HEK293 (cell line): ENCODE results near the gene RPS18.

Source experiments
- PRDM1 ChIP-seq: fragments of 450-650 bp; formaldehyde crosslinking; IDR thresholded peaks from 2 replicates; pipeline ENCODE4; 2016; ENCODE audit warnings: missing biosample characterization, missing genetic modification characterization
- YY1 ChIP-seq: fragments of 450-650 bp; formaldehyde crosslinking; IDR thresholded peaks from 2 replicates; pipeline ENCODE4 v1.5.1; 2018; ENCODE audit warnings: missing biosample characterization, missing genetic modification characterization
- ZNF23 ChIP-seq: fragments of 450-650 bp; formaldehyde crosslinking; IDR thresholded peaks from 2 replicates; pipeline ENCODE4 v1.5.1; 2016; ENCODE audit warnings: missing biosample characterization, missing genetic modification characterization, borderline replicate concordance
- ZNF24 ChIP-seq: fragments of 450-650 bp; formaldehyde crosslinking; IDR thresholded peaks from 2 replicates; pipeline ENCODE4 v1.5.1; 2016; ENCODE audit warnings: missing biosample characterization, missing genetic modification characterization
- ZNF302 ChIP-seq: fragments of 450-650 bp; formaldehyde crosslinking; IDR thresholded peaks from 2 replicates; pipeline ENCODE4 v1.5.1; 2016; ENCODE audit warnings: missing biosample characterization, missing genetic modification characterization, low read depth
- ZNF394 ChIP-seq: fragments of 450-650 bp; formaldehyde crosslinking; IDR thresholded peaks from 2 replicates; pipeline ENCODE4 v1.5.1; 2016; ENCODE audit warnings: missing biosample characterization, missing genetic modification characterization, mild to moderate bottlenecking, moderate library complexity, borderline replicate concordance
- ZNF501 ChIP-seq: fragments of 450-650 bp; formaldehyde crosslinking; IDR thresholded peaks from 2 replicates; pipeline ENCODE4 v1.5.1; 2016; ENCODE audit warnings: missing biosample characterization, missing genetic modification characterization
- TF ChIP-seq, protein P1 (sequence below): fragments of 450-650 bp; formaldehyde crosslinking; IDR thresholded peaks from 2 replicates; pipeline ENCODE4 v1.5.1; 2016; ENCODE audit warnings: missing biosample characterization, missing genetic modification characterization, borderline replicate concordance
- TF ChIP-seq, protein P2 (sequence below): fragments of 450-650 bp; formaldehyde crosslinking; IDR thresholded peaks from 2 replicates; pipeline ENCODE4 v1.5.1; 2016; ENCODE audit warnings: missing biosample characterization, missing genetic modification characterization
- TF ChIP-seq, protein P3 (sequence below): fragments of 450-650 bp; formaldehyde crosslinking; IDR thresholded peaks from 2 replicates; pipeline ENCODE4 v1.5.1; 2016; ENCODE audit warnings: missing biosample characterization, missing genetic modification characterization
- TF ChIP-seq, protein P4 (sequence below): fragments of 450-650 bp; formaldehyde crosslinking; IDR thresholded peaks from 2 replicates; pipeline ENCODE4 v1.5.1; 2016; ENCODE audit warnings: missing biosample characterization, missing genetic modification characterization
- TF ChIP-seq, protein P5 (sequence below): fragments of 450-650 bp; formaldehyde crosslinking; IDR thresholded peaks from 2 replicates; pipeline ENCODE4 v1.5.1; 2016; ENCODE audit warnings: missing biosample characterization, missing genetic modification characterization

DNA sequence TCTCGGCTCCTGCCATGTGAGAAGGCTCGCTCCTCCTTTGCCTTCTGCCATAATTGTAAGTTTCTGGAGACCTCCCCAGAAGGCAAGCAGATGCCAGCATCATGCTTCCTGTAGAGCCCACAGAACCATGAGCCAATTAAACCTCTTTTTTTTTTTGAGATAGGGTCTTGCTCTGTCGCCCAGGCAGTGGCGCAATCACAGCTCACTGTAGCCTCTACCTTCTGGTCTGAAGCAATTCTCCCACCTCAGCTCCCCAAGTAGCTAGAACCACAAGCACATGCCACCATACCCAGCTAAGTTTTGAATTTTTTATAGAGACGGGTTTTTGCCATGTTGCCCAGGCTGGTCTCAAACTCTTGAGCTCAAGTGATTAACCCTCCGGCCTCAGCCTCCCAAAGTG, 35.0 kb upstream of the RPS18 start:
- TF ChIP-seq, protein P1, sequence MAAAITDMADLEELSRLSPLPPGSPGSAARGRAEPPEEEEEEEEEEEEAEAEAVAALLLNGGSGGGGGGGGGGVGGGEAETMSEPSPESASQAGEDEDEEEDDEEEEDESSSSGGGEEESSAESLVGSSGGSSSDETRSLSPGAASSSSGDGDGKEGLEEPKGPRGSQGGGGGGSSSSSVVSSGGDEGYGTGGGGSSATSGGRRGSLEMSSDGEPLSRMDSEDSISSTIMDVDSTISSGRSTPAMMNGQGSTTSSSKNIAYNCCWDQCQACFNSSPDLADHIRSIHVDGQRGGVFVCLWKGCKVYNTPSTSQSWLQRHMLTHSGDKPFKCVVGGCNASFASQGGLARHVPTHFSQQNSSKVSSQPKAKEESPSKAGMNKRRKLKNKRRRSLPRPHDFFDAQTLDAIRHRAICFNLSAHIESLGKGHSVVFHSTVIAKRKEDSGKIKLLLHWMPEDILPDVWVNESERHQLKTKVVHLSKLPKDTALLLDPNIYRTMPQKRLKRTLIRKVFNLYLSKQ (tag by site-specific recombination) = no peak
- TF ChIP-seq YY1 (tag by site-specific recombination) = no peak
- no peak for TF ChIP-seq ZNF23 (tag by site-specific recombination)
- TF ChIP-seq ZNF501 = no peak
- TF ChIP-seq, protein P2, sequence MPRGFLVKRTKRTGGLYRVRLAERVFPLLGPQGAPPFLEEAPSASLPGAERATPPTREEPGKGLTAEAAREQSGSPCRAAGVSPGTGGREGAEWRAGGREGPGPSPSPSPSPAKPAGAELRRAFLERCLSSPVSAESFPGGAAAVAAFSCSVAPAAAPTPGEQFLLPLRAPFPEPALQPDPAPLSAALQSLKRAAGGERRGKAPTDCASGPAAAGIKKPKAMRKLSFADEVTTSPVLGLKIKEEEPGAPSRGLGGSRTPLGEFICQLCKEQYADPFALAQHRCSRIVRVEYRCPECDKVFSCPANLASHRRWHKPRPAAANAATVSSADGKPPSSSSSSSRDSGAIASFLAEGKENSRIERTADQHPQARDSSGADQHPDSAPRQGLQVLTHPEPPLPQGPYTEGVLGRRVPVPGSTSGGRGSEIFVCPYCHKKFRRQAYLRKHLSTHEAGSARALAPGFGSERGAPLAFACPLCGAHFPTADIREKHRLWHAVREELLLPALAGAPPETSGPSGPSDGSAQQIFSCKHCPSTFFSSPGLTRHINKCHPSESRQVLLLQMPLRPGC (tag by site-specific recombination) = no peak
- TF ChIP-seq, protein P3, sequence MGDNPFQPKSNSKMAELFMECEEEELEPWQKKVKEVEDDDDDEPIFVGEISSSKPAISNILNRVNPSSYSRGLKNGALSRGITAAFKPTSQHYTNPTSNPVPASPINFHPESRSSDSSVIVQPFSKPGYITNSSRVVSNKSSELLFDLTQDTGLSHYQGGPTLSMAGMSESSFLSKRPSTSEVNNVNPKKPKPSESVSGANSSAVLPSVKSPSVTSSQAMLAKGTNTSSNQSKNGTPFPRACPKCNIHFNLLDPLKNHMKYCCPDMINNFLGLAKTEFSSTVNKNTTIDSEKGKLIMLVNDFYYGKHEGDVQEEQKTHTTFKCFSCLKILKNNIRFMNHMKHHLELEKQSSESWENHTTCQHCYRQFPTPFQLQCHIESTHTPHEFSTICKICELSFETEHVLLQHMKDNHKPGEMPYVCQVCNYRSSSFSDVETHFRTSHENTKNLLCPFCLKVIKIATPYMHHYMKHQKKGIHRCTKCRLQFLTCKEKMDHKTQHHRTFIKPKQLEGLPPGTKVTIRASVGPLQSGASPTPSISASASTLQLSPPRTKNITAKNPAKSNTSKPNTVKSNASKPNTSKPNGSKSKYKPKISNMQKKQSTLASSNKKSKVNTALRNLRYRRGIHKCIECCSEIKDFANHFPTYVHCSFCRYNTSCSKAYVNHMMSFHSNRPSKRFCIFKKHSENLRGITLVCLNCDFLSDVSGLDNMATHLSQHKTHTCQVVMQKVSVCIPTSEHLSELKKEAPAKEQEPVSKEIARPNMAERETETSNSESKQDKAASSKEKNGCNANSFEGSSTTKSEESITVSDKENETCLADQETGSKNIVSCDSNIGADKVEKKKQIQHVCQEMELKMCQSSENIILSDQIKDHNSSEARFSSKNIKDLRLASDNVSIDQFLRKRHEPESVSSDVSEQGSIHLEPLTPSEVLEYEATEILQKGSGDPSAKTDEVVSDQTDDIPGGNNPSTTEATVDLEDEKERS (tag by site-specific recombination) = no peak
- TF ChIP-seq, protein P4, sequence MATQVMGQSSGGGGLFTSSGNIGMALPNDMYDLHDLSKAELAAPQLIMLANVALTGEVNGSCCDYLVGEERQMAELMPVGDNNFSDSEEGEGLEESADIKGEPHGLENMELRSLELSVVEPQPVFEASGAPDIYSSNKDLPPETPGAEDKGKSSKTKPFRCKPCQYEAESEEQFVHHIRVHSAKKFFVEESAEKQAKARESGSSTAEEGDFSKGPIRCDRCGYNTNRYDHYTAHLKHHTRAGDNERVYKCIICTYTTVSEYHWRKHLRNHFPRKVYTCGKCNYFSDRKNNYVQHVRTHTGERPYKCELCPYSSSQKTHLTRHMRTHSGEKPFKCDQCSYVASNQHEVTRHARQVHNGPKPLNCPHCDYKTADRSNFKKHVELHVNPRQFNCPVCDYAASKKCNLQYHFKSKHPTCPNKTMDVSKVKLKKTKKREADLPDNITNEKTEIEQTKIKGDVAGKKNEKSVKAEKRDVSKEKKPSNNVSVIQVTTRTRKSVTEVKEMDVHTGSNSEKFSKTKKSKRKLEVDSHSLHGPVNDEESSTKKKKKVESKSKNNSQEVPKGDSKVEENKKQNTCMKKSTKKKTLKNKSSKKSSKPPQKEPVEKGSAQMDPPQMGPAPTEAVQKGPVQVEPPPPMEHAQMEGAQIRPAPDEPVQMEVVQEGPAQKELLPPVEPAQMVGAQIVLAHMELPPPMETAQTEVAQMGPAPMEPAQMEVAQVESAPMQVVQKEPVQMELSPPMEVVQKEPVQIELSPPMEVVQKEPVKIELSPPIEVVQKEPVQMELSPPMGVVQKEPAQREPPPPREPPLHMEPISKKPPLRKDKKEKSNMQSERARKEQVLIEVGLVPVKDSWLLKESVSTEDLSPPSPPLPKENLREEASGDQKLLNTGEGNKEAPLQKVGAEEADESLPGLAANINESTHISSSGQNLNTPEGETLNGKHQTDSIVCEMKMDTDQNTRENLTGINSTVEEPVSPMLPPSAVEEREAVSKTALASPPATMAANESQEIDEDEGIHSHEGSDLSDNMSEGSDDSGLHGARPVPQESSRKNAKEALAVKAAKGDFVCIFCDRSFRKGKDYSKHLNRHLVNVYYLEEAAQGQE (tag by site-specific recombination) = no peak
- no peak for TF ChIP-seq ZNF302 (tag by site-specific recombination)
- no peak for TF ChIP-seq ZNF24 (tag by site-specific recombination)
- TF ChIP-seq ZNF394 (tag by site-specific recombination) = no peak
- TF ChIP-seq, protein P5, sequence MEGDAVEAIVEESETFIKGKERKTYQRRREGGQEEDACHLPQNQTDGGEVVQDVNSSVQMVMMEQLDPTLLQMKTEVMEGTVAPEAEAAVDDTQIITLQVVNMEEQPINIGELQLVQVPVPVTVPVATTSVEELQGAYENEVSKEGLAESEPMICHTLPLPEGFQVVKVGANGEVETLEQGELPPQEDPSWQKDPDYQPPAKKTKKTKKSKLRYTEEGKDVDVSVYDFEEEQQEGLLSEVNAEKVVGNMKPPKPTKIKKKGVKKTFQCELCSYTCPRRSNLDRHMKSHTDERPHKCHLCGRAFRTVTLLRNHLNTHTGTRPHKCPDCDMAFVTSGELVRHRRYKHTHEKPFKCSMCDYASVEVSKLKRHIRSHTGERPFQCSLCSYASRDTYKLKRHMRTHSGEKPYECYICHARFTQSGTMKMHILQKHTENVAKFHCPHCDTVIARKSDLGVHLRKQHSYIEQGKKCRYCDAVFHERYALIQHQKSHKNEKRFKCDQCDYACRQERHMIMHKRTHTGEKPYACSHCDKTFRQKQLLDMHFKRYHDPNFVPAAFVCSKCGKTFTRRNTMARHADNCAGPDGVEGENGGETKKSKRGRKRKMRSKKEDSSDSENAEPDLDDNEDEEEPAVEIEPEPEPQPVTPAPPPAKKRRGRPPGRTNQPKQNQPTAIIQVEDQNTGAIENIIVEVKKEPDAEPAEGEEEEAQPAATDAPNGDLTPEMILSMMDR (tag by site-specific recombination) = no peak
- no peak for TF ChIP-seq PRDM1 (tag by site-specific recombination)
